IMR-90 (cell line): ENCODE results near the gene PTK6.

Experiments used
- BHLHE40 ChIP-seq: fragments of 150-350 bp; IDR thresholded peaks from 2 replicates; pipeline ENCODE4 v1.6.1; 2016; ENCODE audit warnings: mild to moderate bottlenecking, low read depth, low read length
- TF ChIP-seq, protein P1 (sequence below): conservative IDR thresholded peaks from 2 replicates; pipeline ENCODE4 v1.5.1; 2012; ENCODE audit warnings: mild to moderate bottlenecking, low read depth, low read length, improper control_type of control experiment

GRCh38 chr20:63483834-63484233 is 53.3 kb downstream of the PTK6 start:
- TF ChIP-seq, protein P1, sequence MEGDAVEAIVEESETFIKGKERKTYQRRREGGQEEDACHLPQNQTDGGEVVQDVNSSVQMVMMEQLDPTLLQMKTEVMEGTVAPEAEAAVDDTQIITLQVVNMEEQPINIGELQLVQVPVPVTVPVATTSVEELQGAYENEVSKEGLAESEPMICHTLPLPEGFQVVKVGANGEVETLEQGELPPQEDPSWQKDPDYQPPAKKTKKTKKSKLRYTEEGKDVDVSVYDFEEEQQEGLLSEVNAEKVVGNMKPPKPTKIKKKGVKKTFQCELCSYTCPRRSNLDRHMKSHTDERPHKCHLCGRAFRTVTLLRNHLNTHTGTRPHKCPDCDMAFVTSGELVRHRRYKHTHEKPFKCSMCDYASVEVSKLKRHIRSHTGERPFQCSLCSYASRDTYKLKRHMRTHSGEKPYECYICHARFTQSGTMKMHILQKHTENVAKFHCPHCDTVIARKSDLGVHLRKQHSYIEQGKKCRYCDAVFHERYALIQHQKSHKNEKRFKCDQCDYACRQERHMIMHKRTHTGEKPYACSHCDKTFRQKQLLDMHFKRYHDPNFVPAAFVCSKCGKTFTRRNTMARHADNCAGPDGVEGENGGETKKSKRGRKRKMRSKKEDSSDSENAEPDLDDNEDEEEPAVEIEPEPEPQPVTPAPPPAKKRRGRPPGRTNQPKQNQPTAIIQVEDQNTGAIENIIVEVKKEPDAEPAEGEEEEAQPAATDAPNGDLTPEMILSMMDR, result no peak
- no peak for TF ChIP-seq BHLHE40
